Measurements from ENCODE around the gene UBA7.

DNA sequence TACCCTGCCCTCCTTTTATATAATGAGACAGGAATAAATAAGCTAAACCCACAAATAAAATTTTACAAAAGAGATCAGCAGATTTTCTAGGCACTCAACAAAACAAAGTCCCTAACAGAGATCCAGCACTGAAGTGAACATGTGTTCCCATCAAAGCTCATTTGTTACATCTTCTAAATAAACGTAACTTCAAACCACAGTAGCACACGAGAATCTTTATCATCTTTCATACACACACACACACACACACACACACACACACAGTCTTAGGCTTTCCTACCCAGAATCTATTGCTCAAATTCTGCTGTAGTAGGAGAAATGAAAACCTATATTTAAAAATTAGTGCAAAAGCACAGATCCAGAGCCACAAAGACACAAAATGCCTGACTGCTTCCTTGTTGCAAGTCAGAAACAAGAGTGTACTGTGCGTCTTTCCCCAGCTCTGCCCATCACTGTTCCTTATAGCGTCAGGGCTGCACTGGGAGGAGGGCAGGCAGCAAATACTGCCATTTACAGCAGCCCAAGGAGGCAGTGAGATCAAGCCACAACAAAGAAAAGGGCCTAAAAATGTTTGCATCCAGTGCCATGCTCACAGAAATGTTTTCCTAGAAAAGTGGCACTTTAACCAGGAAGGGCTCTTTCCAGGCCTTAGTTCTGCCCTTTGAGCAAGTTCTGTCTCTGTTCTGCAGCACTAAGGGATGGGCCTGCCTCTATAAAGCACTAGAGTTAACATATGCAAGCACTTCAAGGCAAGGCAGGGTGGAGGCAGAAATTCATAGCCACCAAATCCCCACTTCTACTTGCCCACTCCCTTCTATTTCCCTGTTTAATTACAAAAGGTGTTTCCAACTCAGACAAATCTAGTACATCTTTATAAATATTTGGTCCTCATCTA, 33.4 kb downstream of the UBA7 start:
- TF ChIP-seq YY1 (IDR thresholded peaks at IDR 0.05; ENCODE audit: insufficient read depth, insufficient read length) (no peak), ZNF274 (IDR thresholded peaks at IDR 0.05; ENCODE audit: low read depth, low read length) (no peak), SUZ12 (IDR thresholded peaks at IDR 0.05; ENCODE audit: extremely low read depth, insufficient read depth, insufficient read length) (no peak)
